HG03354 (cell line): Measurements from ENCODE around the gene MAD1L1.
"Not testable (repeated sequence)": the region's sequence is repeated elsewhere in the genome, so short reads cannot be mapped to it uniquely, and the experiment has no call there.

Source experiments
- ATAC-seq: cut with Tn5 transposase; IDR thresholded peaks from one replicate; pipeline ENCODE4 v1.9.1; 2021; ENCODE audit warnings: mild to moderate bottlenecking; ENCODE audit not compliant: unreplicated experiment, poor library complexity, severe bottlenecking

The MAD1L1 gene

DNA sequence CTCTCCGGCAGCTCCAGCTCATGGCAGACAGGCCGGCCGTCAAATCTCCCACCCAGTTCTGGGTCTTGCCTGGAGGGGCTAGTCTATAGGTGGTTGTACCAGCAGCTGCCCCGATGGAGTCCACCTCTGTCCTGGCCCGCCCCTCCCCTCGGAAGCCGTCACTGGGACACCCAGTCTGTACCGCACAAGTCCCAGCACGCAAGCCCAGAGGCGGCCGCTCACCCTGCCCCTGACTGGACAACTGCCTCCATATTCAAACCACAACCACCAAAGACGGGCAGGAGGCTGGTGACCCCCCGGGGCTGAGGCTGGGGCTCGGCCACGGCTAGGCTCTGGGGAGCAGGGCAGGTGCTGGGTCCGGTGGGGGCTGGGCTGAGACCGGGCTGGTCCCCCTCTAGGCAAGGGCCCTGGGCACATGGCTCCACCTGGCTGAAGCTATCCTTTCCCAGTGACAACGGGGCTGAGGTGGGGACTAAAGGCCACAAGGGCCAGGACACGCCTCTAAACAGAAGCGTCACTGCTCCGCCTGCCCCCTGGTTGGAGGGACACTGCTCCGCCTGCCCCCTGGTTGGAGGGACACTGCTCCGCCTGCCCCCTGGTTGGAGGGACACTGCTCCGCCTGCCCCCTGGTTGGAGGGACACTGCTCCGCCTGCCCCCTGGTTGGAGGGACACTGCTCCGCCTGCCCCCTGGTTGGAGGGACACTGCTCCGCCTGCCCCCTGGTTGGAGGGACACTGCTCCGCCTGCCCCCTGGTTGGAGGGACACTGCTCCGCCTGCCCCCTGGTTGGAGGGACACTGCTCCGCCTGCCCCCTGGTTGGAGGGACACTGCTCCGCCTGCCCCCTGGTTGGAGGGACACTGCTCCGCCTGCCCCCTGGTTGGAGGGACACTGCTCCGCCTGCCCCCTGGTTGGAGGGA is 371.6 kb downstream of the MAD1L1 start:
- not testable (repeated sequence) for ATAC-seq

- no peak for ATAC-seq
Observed at GRCh38 chr7:1859266-1860035, 373.3 kb downstream of the MAD1L1 start.

DNA sequence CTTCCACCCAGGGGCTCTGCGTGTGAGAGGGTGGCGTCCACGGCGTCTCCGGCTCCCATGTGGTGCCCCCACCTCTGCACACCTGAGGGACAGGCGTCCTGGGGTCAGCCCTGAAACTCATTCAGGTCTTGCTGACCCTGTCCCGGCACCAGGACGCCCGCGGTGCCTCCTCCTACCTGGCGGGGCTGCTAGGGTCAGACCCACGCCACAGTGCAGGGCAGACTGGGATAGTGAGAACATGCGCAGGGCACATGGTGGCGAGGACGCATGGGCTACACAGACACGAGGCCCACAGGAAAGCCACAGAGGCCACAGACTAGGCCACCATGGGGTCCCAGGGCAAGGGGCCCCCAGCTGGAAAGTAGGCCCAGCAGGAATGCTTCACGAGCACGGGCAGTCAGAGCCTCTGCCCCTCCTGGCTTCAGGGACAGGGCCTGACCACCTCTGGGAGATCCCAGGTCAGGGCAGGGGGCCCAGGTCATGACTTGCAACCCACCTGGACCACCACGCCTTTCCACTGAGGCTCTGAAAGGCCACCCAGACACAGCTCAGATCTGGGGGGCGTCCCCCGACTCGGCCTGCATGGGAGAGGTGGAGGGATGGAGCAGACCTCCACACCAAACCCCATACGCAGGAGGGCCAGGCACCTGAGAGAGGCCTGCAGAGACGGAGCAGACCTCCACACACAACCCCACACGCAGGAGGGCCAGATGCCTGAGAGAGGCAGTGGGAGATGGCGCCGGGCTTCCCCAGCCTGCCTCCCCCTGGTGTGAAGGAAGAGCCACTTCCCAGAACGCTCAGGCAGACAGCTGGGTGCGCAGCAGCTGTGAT is 374.1 kb downstream of the MAD1L1 start:
- no peak for ATAC-seq

- no peak for ATAC-seq
Observed at GRCh38 chr7:1857487-1858421, 375.0 kb downstream of the MAD1L1 start.

GRCh38 chr7:1856888-1857441 is 375.8 kb downstream of the MAD1L1 start:
- ATAC-seq: no peak

DNA sequence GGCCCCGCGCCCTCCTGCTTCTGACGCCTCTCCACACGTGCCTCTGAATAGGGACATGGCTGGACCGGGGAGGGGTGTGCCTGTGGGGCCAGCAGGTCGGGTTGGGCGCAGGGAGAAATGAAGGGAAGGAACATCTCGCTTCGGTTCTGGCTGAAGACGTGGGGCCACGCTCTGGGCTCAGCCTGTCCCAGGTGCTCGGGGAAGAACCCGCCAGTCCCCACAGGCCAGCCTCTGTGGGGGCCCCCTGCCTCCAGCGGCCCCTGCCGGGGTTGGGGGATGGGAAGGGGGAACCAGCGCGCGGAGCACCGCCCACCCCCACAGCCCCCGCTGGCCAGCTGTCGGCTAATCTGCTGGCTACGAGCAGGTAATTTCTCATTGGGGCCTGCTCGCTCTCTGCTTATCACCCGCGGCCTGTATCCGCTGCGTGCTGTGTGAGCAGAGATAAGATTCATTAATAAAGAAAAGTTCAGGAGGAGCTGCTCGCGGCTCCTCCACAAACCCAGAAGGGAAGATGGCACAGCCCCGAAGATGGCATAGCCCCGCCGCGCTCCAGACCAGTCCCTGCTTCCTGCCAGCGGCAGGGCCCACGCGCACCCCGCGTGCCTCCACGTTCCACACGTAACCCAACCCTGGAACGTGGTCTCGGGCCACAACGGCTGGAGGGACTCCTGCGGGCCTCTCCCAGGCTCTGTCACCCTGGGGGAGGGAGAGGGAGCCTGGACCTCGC is 376.4 kb downstream of the MAD1L1 start:
- no peak for ATAC-seq

DNA sequence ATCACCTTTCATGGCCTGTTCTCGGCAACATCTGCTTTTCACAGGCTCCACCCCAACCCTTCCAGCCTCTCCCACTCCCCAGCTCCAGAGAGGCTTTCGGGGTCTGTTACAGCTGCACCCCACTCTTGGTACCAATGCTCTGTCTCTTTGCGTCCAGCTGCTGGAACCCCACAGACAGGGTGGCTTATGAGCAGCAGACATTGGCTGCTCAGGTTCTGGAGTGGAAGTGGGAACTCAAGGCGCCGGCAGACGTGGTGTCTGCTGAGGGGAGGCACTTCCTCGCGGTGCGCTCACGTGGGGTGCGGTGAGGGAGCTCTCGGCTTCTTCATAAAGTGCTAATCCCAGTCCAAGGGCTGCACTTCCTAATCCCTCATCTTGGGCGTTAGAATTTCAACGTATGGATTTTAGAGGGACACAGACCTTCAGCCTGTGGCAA is 377.0 kb downstream of the MAD1L1 start:
- ATAC-seq: no peak

- ATAC-seq: no peak
Observed at GRCh38 chr7:1854866-1855724, 377.6 kb downstream of the MAD1L1 start.

- ATAC-seq: no peak
Observed at GRCh38 chr7:1853986-1854865, 378.5 kb downstream of the MAD1L1 start.

- no peak for ATAC-seq
Observed at GRCh38 chr7:1853431-1853985, 379.2 kb downstream of the MAD1L1 start.

GRCh38 chr7:1852517-1853430 is 380.0 kb downstream of the MAD1L1 start:
- ATAC-seq: no peak

DNA sequence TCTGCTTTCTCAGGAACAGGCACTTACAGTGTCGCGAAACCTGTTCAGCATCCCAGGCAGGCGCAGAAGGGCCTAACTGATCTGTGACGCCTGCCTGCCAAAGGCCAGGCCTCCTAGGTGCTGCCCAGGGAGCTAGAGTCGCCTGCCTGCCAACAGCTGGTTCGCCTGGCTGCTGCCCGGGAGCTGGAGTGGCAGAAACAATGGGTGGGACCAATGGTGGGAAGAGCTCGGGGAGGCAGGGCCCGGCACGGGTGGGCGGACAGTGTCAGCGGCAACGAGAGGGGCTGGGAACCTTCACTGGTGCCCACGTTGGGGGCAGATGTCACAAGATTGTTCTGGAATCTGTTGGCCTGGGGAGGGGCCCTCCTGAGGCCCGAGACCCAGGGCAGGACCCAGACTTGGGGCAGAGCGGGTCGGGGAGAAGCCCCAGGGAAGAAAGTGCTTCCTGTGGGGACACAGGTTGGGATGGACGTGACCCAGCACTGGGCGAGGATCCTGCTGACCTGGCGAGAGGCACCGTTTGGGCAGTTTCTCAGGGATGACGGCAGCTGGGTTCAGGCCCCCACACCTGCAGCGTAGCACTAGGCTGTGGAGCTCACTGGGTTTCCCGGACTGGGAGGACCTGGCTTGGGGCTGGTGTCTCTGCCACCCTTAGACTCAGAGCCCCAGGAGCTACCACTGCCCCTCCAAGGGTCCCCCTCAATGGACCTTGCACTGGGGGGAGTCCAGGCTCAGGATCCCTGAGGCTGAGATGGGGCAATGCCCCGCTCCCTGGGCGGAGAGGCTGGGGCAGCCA is 380.8 kb downstream of the MAD1L1 start:
- ATAC-seq: no peak

- no peak for ATAC-seq
Observed at GRCh38 chr7:1850976-1851571, 381.7 kb downstream of the MAD1L1 start.
